ENCODE data around the gene UGT1A1. TPM values are rescaled to one million over a fixed set of nuclear protein-coding genes. Genes with fewer than 3 reads are reported as not detected.
"Not testable (repeated sequence)": the region's sequence is repeated elsewhere in the genome, so short reads cannot be mapped to it uniquely, and the experiment has no call there.

UGT1A1 gene
- total RNA-seq, 2 donors from 2014 or later = not detected

GRCh38 chr2:233745073-233745755 lies 14.9 kb upstream of the UGT1A1 start:
- H3K27ac ChIP-seq = no peak overlapping the region
- no peak for ATAC-seq (ENCODE audit: insufficient number of reproducible peaks, low FRiP score, low read depth)
- no peak for TF ChIP-seq CTCF (IDR thresholded peaks at IDR 0.05)
- H3K4me1 ChIP-seq (ENCODE audit: control insufficient read depth in 1 of 2, low read depth in 2 of 2) = no peaks in the 10 kb centered on the region
- no peaks in the 10 kb centered on the region for H3K9me3 ChIP-seq
- H3K27me3 ChIP-seq (replicated peaks; ENCODE audit: insufficient read depth) = no peaks in the 10 kb centered on the region
- no peak overlapping the region for H3K4me3 ChIP-seq
- H3K36me3 ChIP-seq = no peaks in the 10 kb centered on the region
- DNase-seq (ENCODE audit: low spot score) = no peak

GRCh38 chr2:233745838-233746237 lies 14.2 kb upstream of the UGT1A1 start:
- not testable (repeated sequence) for H3K9me3 ChIP-seq; H3K27me3 ChIP-seq (replicated peaks; ENCODE audit: insufficient read depth); H3K27ac ChIP-seq; H3K36me3 ChIP-seq; H3K4me3 ChIP-seq; ATAC-seq (ENCODE audit: insufficient number of reproducible peaks, low FRiP score, low read depth); H3K4me1 ChIP-seq (ENCODE audit: control insufficient read depth in 1 of 2, low read depth in 2 of 2); DNase-seq (ENCODE audit: low spot score)

GRCh38 chr2:233746475-233747282 lies 13.4 kb upstream of the UGT1A1 start:
- no peak for TF ChIP-seq CTCF (IDR thresholded peaks at IDR 0.05)
- H3K27me3 ChIP-seq (replicated peaks; ENCODE audit: insufficient read depth) = no peaks in the 10 kb centered on the region
- no peak overlapping the region for H3K4me3 ChIP-seq
- no peak overlapping the region for H3K27ac ChIP-seq
- DNase-seq (ENCODE audit: low spot score) = no peak
- no peaks in the 10 kb centered on the region for H3K9me3 ChIP-seq
- no peaks in the 10 kb centered on the region for H3K4me1 ChIP-seq (ENCODE audit: control insufficient read depth in 1 of 2, low read depth in 2 of 2)
- no peaks in the 10 kb centered on the region for H3K36me3 ChIP-seq
- ATAC-seq (ENCODE audit: insufficient number of reproducible peaks, low FRiP score, low read depth) = no peak

- no peaks in the 10 kb centered on the region for H3K27me3 ChIP-seq (replicated peaks; ENCODE audit: insufficient read depth)
- no peak overlapping the region for H3K4me3 ChIP-seq
- no peaks in the 10 kb centered on the region for H3K36me3 ChIP-seq
- H3K9me3 ChIP-seq = no peaks in the 10 kb centered on the region
- ATAC-seq (ENCODE audit: insufficient number of reproducible peaks, low FRiP score, low read depth) (no peak), DNase-seq (ENCODE audit: low spot score) (no peak)
- H3K4me1 ChIP-seq (ENCODE audit: control insufficient read depth in 1 of 2, low read depth in 2 of 2) = no peaks in the 10 kb centered on the region
- TF ChIP-seq CTCF (IDR thresholded peaks at IDR 0.05) = no peak
- H3K27ac ChIP-seq = no peak overlapping the region
Observed at GRCh38 chr2:233747283-233747544, 12.9 kb upstream of the UGT1A1 start.

GRCh38 chr2:233750689-233751088 lies 9.4 kb upstream of the UGT1A1 start:
- H3K27me3 ChIP-seq (replicated peaks; ENCODE audit: insufficient read depth); H3K27ac ChIP-seq; ATAC-seq (ENCODE audit: insufficient number of reproducible peaks, low FRiP score, low read depth); H3K4me3 ChIP-seq; H3K36me3 ChIP-seq; DNase-seq (ENCODE audit: low spot score); H3K4me1 ChIP-seq (ENCODE audit: control insufficient read depth in 1 of 2, low read depth in 2 of 2); H3K9me3 ChIP-seq: not testable (repeated sequence)

GRCh38 chr2:233751212-233752009 lies 8.7 kb upstream of the UGT1A1 start:
- not testable (repeated sequence) for ATAC-seq (ENCODE audit: insufficient number of reproducible peaks, low FRiP score, low read depth); H3K27ac ChIP-seq; H3K4me1 ChIP-seq (ENCODE audit: control insufficient read depth in 1 of 2, low read depth in 2 of 2); H3K4me3 ChIP-seq; H3K9me3 ChIP-seq; H3K27me3 ChIP-seq (replicated peaks; ENCODE audit: insufficient read depth); H3K36me3 ChIP-seq; DNase-seq (ENCODE audit: low spot score)
